Measurements from ENCODE around the gene FDCSP.
"Not testable (repeated sequence)": the region's sequence is repeated elsewhere in the genome, so short reads cannot be mapped to it uniquely, and the experiment has no call there.

Gene FDCSP

GRCh38 chr4:70239884-70240591 lies 14.1 kb downstream of the FDCSP start:
- no peak for DNase-seq

GRCh38 chr4:70242297-70242696 lies 16.4 kb downstream of the FDCSP start, which contains the start of gene CSN3:
Gene CSN3 (plus strand): TSS chr4:70242597. CDS start chr4:70244820, 2,223 bp downstream.
- not testable (repeated sequence) for DNase-seq

GRCh38 chr4:70243091-70243490 lies 17.2 kb downstream of the FDCSP start:
- no peak for DNase-seq

GRCh38 chr4:70251250-70251944 lies 25.5 kb downstream of the FDCSP start:
- no peak for DNase-seq

GRCh38 chr4:70251945-70252277 lies 26.0 kb downstream of the FDCSP start:
- DNase-seq: no peak

- peak; percentile 0 for DNase-seq
These were observed 43.8 kb downstream of the FDCSP start for GRCh38 chr4:70269674-70270073.

- no peak for DNase-seq
These were observed 51.2 kb downstream of the FDCSP start for GRCh38 chr4:70277121-70277520.

GRCh38 chr4:70280567-70280966 lies 54.6 kb downstream of the FDCSP start:
- DNase-seq: peak; percentile 59

Data from NCI-H345 (cell line).